Activated T-cell treated with anti-CD3 and anti-CD28 coated beads, Interleukin-2, amount 50 U/mL, for 24 hours (primary cell): ENCODE measurements around the gene CIPC.

ENCODE experiments used
- DNase-seq: peaks from one replicate; pipeline ENCODE4 v3.0.0-alpha.2; 2020
- H3K27ac Mint-ChIP-seq: 2 replicates; pipeline ENCODE4 v1.8.0; 2020; ENCODE audit warnings: mild to moderate bottlenecking, mixed read lengths
- H3K27me3 Mint-ChIP-seq: 2 replicates; pipeline ENCODE4 v1.8.0; 2020; ENCODE audit warnings: mixed read lengths
- H3K36me3 Mint-ChIP-seq: 2 replicates; pipeline ENCODE4 v1.8.0; 2020; ENCODE audit warnings: low read depth, mixed read lengths
- H3K4me1 Mint-ChIP-seq: 2 replicates; pipeline ENCODE4 v1.8.0; 2020; ENCODE audit warnings: low read depth, mixed read lengths
- H3K4me3 Mint-ChIP-seq: 2 replicates; pipeline ENCODE4 v1.8.0; 2020; ENCODE audit warnings: mild to moderate bottlenecking, moderate library complexity, mixed read lengths
- H3K9me3 Mint-ChIP-seq: 2 replicates; pipeline ENCODE4 v1.8.0; 2020; ENCODE audit warnings: mixed read lengths

CIPC gene, protein sequence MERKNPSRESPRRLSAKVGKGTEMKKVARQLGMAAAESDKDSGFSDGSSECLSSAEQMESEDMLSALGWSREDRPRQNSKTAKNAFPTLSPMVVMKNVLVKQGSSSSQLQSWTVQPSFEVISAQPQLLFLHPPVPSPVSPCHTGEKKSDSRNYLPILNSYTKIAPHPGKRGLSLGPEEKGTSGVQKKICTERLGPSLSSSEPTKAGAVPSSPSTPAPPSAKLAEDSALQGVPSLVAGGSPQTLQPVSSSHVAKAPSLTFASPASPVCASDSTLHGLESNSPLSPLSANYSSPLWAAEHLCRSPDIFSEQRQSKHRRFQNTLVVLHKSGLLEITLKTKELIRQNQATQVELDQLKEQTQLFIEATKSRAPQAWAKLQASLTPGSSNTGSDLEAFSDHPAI

DNA sequence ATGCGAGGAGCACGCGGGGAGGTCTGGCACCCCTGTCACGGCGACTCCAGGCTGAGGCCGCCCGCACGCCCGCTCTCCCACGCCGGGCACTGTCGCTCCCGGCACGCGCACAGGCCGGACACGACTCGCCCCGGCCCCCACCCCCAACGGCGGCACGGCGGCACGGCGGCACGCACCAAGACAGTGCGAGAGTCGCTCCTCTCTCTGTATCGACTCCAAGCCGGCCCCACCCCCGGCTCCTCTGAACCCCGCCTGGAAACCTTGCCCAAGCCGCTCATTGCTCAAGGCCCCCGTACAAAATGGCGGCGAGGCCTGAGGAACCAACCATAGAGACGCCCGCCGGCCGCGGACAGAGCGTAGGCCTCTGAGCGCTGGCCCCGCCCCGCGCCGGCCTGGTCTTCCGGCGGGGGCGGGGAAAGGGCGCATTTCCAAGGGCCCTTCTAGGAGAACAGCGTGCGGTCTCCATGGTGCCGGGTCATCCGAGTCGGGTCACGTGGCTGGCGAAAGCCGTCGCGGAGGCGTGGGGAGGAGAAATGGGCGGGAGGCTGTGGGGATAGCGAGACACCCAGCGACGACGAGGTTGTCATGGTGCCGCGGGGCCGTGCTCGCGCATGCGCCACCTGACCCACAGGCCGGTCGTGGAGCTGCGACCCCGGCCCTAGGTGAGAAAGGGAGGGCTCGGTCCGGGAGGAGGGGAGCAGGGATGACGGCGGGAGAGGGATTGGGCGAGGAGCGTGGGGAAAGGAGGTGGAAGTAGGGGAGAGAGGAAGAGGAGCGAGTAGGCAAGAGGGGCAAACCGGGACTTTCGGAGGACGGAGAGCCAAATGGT is at the start of gene CIPC:
TSS of gene CIPC (plus strand) at position 559 of the 829 bp plus-strand sequence. CDS start 7,451 bp downstream, outside the sequence.
- H3K36me3 Mint-ChIP-seq: peaks cover 23% of the 10 kb centered on the region
- no peaks in the 10 kb centered on the region for H3K9me3 Mint-ChIP-seq
- H3K4me3 Mint-ChIP-seq: peak within 1 kb of the TSS; percentile 94
- peak within 1 kb of the TSS; percentile 98 for H3K27ac Mint-ChIP-seq
- H3K4me1 Mint-ChIP-seq: peaks cover 47% of the 10 kb centered on the region
- peak; percentile 99 for DNase-seq
- H3K27me3 Mint-ChIP-seq: no peaks in the 10 kb centered on the region

DNA sequence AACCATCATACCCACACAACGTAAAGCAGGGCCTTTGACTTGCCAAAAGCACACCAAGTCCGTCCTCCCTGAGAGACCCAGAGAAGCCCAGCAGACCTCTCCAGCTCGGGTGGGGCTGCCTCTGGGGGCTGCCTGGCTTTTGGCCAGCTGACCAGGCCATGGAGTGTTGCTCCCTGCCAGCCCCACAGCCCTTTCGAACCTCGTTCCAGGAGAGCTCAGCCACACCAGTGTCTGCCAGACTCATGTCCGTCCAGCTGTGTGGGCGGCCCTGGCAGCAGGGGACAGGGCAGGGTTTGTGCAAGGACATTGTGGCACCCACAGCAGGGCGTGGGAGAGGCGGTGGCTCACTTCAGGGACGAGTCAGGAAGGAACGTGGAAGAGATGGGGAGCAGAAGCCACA is 46.9 kb upstream of the CIPC start:
- no peak overlapping the region for H3K27ac Mint-ChIP-seq
- no peak overlapping the region for H3K4me3 Mint-ChIP-seq
- DNase-seq: no peak
- no peaks in the 10 kb centered on the region for H3K27me3 Mint-ChIP-seq
- H3K9me3 Mint-ChIP-seq: no peaks in the 10 kb centered on the region
- no peaks in the 10 kb centered on the region for H3K36me3 Mint-ChIP-seq
- peaks cover 27% of the 10 kb centered on the region for H3K4me1 Mint-ChIP-seq

DNA sequence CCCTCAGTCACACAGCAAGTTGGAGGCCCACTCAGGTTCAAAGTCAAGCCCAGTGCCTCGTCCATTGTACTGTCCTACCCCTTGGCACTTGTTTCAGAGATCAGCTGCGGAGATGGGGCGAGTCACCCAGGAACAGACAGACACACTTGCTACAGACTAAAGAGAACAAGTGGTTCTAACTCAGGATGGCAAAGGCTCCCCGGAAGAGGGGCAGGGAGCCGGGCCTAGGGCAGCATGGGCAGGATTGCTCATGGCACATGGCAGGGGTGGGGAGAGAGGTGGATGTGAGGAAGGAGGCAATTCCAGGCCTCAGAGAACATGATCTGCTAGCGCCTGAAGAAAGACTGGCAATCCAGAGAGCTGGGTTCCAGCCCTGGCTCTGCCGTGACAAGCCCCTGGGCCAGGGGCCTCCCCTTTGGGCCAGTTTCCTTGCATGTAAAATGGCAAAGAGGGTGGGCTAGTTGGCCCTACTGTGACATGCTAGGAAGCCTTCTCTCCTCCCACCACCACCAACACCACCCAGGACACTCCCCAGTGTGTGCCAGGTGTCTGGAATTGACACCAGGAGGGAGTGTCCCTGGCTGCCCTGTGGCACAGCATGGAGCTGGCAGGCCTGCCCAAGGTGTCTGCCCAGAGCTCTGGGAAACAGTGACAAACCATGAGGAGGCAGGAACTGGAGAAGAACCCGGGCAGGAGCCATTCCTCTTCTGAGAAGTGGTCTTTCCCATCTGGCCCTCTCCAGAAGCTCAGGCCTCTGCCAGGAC is 45.6 kb upstream of the CIPC start:
- DNase-seq: no peak
- peaks cover 17% of the 10 kb centered on the region for H3K4me1 Mint-ChIP-seq
- H3K4me3 Mint-ChIP-seq: no peak overlapping the region
- no peaks in the 10 kb centered on the region for H3K36me3 Mint-ChIP-seq
- H3K27me3 Mint-ChIP-seq: no peaks in the 10 kb centered on the region
- peak overlapping the region; percentile 26 for H3K27ac Mint-ChIP-seq
- H3K9me3 Mint-ChIP-seq: no peaks in the 10 kb centered on the region

DNA sequence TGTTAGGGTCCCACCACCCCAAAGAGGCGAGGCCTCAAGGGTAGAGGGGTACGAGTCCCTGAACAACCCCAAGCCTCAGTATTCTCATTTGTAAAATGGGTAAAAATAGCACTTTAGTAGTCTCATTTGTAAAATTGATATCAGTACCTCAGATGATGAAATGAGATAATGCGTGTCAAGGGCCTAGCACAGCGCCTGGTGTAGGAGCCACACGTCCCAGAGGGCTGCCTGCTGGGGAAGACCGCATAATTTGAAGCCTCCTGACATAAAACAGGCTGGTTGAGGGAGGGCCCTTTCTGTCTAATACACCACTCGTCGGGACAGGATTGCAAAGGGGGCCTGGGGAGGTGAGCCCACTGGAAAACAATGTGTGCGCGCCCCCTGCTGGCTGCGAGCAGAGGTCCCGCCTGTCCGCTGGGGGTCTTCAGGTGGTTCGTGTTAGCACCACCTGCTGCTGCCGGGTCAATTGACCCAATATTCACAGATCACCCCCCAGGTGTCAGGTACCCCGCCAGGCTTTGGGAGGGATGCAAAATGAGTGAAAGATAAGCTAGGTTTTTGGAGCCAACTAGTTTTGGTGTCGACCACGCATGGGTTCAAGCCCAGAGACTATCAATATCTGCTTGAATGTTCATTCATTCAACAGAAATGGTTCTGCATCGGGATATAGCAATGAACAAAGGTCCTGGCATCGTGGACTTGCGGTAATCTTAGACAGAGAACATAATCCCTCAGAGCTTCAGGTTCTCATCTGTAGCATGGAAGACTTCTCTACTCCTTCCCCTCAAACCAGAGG is 44.8 kb upstream of the CIPC start:
- peak; percentile 86 for DNase-seq
- no peak overlapping the region for H3K27ac Mint-ChIP-seq
- no peak overlapping the region for H3K4me3 Mint-ChIP-seq
- H3K36me3 Mint-ChIP-seq: no peaks in the 10 kb centered on the region
- no peaks in the 10 kb centered on the region for H3K9me3 Mint-ChIP-seq
- peaks cover 16% of the 10 kb centered on the region for H3K4me1 Mint-ChIP-seq
- H3K27me3 Mint-ChIP-seq: no peaks in the 10 kb centered on the region

DNA sequence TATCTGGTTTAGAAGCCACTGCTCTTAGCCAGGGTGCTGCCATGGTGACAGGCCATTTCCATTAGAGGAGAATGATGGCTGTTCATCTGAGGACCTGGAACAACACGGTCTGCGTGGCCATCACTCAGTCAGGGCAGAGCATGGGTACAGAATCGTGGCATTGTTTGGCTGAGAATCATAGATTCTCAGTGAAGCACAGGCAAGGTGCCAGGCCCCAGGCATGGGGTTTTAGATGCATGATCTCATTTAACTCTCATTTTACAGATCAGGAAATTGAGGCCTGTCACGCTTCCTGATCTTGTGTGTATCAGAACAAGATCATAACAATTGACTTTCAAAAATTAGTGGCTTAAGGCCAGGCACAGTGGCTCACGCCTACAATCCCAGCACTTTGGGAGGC is 42.8 kb upstream of the CIPC start:
- H3K4me1 Mint-ChIP-seq: peaks cover 21% of the 10 kb centered on the region
- DNase-seq: no peak
- H3K4me3 Mint-ChIP-seq: no peak overlapping the region
- no peaks in the 10 kb centered on the region for H3K27me3 Mint-ChIP-seq
- peak overlapping the region; percentile 69 for H3K27ac Mint-ChIP-seq
- H3K9me3 Mint-ChIP-seq: no peaks in the 10 kb centered on the region
- H3K36me3 Mint-ChIP-seq: no peaks in the 10 kb centered on the region

DNA sequence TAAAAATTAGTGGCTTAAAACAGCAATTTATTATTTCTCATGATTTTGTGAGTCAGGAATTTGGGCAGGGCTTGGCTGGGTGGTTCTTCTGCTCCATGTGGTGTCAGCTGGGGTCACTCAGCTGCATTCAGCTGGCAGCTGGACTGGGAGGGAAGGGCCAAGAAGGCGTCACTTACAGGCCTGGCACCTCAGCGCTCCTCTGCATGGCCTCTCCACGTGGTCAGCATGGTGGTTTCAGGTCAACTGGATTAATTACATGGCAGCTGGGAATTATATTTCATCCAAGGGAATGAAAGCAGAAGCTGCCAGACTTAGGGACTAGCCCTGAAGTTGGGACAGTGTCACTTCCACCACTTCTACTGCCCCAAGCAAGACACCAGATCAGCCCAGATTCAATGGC is 42.1 kb upstream of the CIPC start:
- Mint-ChIP-seq H3K9me3 (no peaks in the 10 kb centered on the region), H3K4me3 (no peak overlapping the region), H3K27me3 (no peaks in the 10 kb centered on the region), H3K36me3 (no peaks in the 10 kb centered on the region), H3K27ac (no peak overlapping the region), H3K4me1 (peaks cover 21% of the 10 kb centered on the region)
- DNase-seq: no peak

DNA sequence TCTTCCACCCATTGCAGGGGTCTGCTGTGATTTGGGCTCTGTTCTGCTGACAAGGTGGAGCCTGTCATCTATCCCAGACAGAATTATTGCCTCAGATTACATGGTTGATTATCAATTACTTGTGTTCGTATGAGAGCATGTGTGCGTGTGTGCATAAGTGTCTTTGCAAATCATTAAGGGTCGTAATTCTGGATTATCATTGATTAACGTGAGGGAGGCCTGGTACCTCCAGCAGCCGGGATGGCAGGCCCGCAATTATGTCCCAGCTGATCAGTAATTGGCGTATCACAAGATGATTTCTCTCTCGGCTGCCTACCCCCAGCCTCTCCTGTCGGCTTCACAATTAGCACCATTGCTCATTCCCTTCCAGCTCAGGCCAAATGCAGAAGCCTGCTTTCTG is 39.9 kb upstream of the CIPC start:
- Mint-ChIP-seq H3K9me3 (no peaks in the 10 kb centered on the region), H3K36me3 (no peaks in the 10 kb centered on the region), H3K27ac (no peak overlapping the region), H3K4me3 (no peak overlapping the region), H3K4me1 (peaks cover 15% of the 10 kb centered on the region), H3K27me3 (no peaks in the 10 kb centered on the region)
- DNase-seq: no peak

DNA sequence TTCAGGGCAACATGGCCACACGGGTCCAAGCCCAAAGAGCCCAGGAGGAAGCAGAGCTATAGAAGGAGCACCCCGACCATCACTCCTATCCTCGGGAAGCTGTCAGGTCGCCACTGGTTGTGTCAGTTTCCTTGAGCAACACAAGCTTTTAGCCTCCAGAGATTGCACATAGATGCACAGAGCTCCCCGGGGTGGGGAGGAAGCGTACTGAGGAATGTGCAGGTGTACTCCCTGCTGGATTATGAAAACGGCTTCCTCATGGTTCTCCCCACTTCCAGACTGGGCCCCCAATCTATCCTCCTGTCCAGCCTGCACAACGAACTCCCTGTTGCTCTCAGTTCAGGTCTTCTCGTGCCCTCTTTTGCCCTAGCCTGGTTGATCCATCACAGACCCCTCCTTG is 39.3 kb upstream of the CIPC start:
- H3K9me3 Mint-ChIP-seq: no peaks in the 10 kb centered on the region
- no peaks in the 10 kb centered on the region for H3K36me3 Mint-ChIP-seq
- peaks cover 10% of the 10 kb centered on the region for H3K4me1 Mint-ChIP-seq
- no peak overlapping the region for H3K27ac Mint-ChIP-seq
- no peak for DNase-seq
- no peaks in the 10 kb centered on the region for H3K27me3 Mint-ChIP-seq
- no peak overlapping the region for H3K4me3 Mint-ChIP-seq

DNA sequence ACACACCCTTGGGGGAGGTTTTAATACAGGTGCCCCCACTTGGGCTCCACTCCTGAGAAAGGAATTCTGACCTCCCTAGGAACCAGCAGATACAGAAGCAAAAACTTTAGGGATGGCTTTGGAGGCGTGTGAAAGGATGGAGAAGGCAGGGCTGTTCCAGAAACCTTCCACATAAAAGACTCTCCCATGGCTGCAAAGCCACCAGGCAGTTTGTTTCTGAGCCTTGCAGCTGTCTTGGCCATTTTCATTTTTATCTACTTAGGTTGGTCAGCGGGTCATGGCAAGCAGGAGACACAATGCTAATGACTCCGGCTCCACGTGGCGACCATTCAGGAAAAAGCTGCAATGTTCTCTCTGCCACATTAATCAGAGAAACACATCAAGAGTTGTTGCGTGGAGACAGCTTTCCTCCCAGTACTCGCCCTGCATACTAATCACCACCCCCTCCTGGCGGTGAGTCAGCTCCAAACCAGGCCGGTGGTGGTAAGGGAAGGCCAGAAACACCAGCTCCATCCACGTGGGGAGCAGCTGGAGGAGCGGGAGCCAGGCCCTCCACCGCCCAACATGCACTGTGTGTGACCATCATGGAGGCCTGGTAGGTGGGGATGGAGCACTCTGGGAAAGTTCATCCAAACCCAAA is 38.7 kb upstream of the CIPC start:
- no peaks in the 10 kb centered on the region for H3K27me3 Mint-ChIP-seq
- no peak overlapping the region for H3K27ac Mint-ChIP-seq
- peaks cover 10% of the 10 kb centered on the region for H3K4me1 Mint-ChIP-seq
- DNase-seq: no peak
- no peak overlapping the region for H3K4me3 Mint-ChIP-seq
- H3K36me3 Mint-ChIP-seq: no peaks in the 10 kb centered on the region
- no peaks in the 10 kb centered on the region for H3K9me3 Mint-ChIP-seq

DNA sequence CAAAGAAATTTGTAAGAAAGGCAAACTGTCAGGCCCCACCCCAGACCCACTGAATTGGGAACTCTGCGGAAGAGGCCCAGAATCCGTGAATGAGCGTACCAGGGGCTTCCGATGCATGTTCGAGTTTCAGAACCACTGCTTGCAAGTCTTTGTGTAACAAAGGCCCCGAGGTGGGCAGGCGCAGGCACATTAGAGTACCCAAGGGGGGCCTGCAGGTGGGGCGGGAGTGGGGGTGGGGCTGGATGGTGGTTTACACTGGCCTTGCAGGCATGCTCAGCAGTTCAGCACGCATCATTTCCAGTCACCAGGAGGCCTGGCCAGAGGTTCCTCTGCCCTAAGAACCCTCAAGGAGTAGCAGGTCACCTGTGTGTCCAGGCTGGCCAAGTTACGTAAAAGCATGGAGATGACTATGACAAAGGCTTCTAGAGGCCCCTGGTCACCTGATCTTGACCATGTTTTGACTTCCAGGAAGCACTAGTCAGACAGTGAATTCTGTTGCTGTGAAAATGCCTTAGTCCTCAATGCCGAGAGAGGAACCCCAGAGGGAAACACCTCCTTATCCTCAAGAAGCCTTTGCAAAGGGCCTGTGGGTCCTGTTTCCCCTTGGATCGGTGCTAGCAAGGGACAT is 36.3 kb upstream of the CIPC start:
- no peaks in the 10 kb centered on the region for H3K36me3 Mint-ChIP-seq
- no peak overlapping the region for H3K27ac Mint-ChIP-seq
- no peak overlapping the region for H3K4me3 Mint-ChIP-seq
- peaks cover 5% of the 10 kb centered on the region for H3K4me1 Mint-ChIP-seq
- no peaks in the 10 kb centered on the region for H3K9me3 Mint-ChIP-seq
- DNase-seq: no peak
- H3K27me3 Mint-ChIP-seq: no peaks in the 10 kb centered on the region

DNA sequence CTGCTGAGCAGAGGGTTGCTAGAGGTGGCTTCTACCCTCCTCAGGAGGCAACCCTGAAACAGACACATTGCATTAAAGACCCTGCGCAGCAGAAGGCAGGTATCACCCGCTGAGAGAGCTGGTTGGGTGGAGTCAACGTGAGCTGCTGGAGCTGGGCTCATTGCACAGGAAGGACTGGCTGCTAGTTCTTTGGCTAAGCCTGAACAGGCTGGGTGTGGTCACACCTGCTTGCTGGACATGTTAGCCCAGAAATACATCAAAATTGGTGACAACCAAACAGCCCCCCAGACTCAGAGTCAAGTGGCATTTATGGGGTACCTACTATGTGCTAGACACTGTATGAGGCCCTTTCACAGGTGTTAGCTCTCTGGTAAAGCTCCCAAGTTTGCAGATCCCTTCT is 35.8 kb upstream of the CIPC start:
- Mint-ChIP-seq H3K4me1 (peaks cover 5% of the 10 kb centered on the region), H3K9me3 (no peaks in the 10 kb centered on the region), H3K36me3 (no peaks in the 10 kb centered on the region), H3K4me3 (no peak overlapping the region), H3K27ac (no peak overlapping the region), H3K27me3 (no peaks in the 10 kb centered on the region)
- DNase-seq: no peak

DNA sequence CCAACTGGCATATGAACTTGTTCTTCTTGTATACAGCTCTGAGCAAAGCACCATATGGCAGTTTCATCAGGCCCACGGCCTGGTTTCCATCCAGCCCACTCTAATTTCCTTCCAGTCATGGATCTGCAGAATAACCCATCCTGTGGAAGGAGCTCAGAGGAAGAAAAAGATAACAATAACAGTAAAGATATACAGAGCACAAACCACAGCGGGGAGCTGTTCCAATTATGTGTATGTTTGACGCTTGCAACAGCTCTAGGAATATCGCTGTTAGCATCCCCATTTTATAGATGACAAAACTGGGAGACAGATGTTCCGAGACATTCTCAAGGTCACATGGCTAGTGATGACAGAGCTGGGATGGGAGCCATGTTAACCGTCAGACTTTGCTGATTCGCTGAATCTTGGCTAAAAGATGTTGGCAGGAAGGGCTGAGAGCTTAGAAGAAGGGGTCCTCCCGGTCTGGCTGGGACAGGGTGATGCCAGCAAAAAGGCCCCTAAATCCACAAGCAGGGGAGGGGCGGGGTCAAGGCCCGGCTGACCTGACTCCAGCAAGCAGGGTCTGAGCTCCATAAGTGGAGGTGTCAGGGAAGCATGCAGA is 34.4 kb upstream of the CIPC start:
- H3K27ac Mint-ChIP-seq: no peak overlapping the region
- peaks cover 2% of the 10 kb centered on the region for H3K27me3 Mint-ChIP-seq
- H3K4me3 Mint-ChIP-seq: no peak overlapping the region
- H3K4me1 Mint-ChIP-seq: peaks cover 5% of the 10 kb centered on the region
- no peaks in the 10 kb centered on the region for H3K9me3 Mint-ChIP-seq
- no peak for DNase-seq
- H3K36me3 Mint-ChIP-seq: no peaks in the 10 kb centered on the region

DNA sequence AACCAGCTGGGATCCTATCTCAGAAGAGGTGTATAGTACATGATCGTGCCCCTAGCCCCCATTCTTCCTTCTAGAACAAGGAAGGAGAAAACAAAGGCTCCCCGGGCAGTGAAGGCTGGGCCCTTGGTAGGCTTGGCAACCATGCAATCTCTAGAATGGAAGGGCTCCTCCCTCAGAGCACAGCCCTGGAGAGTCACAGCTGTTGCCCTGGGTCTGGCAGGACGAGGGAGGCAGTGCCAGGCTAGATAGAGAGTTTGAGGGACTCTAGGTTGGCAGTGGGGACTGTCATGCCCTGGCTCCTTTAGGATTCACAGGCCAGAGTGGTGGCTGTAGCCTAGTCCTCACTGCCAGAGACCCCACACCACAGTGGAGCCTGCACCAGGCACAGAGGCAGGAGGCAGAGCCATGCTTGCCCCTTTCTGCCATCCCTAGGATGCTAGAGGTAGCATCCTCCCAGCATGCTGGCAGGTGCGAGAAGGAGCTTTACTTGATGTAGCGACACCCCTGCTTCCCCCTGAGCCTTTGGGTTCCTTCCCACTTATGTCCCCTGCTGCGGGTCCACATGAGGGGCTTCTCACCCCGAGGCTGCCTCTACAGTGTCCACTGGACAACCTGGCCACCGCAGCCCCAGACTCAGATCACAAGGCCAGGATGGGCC is 33.4 kb upstream of the CIPC start:
- H3K27ac Mint-ChIP-seq: no peak overlapping the region
- no peak for DNase-seq
- H3K27me3 Mint-ChIP-seq: peaks cover 7% of the 10 kb centered on the region
- H3K9me3 Mint-ChIP-seq: no peaks in the 10 kb centered on the region
- peaks cover 2% of the 10 kb centered on the region for H3K4me1 Mint-ChIP-seq
- H3K4me3 Mint-ChIP-seq: no peak overlapping the region
- no peaks in the 10 kb centered on the region for H3K36me3 Mint-ChIP-seq
